HepG2 (cell line): Measurements from ENCODE around the gene RBM12.

Experiments used
- EZH2 ChIP-seq: conservative IDR thresholded peaks from 2 replicates; pipeline ENCODE4 v1.6.1; 2012; ENCODE audit warnings: mild to moderate bottlenecking, low read depth, low read length, moderate library complexity
- TF ChIP-seq, protein P1 (sequence below): sonication (generic); formaldehyde crosslinking; IDR thresholded peaks from 2 replicates; pipeline ENCODE4 v1.5.0; 2020; ENCODE audit warnings: mild to moderate bottlenecking, missing genetic modification reagents, moderate library complexity

GRCh38 chr20:35620818-35621559, 43.7 kb downstream of the RBM12 start:
- TF ChIP-seq, protein P1, sequence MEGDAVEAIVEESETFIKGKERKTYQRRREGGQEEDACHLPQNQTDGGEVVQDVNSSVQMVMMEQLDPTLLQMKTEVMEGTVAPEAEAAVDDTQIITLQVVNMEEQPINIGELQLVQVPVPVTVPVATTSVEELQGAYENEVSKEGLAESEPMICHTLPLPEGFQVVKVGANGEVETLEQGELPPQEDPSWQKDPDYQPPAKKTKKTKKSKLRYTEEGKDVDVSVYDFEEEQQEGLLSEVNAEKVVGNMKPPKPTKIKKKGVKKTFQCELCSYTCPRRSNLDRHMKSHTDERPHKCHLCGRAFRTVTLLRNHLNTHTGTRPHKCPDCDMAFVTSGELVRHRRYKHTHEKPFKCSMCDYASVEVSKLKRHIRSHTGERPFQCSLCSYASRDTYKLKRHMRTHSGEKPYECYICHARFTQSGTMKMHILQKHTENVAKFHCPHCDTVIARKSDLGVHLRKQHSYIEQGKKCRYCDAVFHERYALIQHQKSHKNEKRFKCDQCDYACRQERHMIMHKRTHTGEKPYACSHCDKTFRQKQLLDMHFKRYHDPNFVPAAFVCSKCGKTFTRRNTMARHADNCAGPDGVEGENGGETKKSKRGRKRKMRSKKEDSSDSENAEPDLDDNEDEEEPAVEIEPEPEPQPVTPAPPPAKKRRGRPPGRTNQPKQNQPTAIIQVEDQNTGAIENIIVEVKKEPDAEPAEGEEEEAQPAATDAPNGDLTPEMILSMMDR, result no peak
- no peak for TF ChIP-seq EZH2
